ENCODE measurements around the gene SPATA9.
A peak's percentile ranks its signal among the peaks of the same experiment; 100 is the strongest.

The SPATA9 gene

DNA sequence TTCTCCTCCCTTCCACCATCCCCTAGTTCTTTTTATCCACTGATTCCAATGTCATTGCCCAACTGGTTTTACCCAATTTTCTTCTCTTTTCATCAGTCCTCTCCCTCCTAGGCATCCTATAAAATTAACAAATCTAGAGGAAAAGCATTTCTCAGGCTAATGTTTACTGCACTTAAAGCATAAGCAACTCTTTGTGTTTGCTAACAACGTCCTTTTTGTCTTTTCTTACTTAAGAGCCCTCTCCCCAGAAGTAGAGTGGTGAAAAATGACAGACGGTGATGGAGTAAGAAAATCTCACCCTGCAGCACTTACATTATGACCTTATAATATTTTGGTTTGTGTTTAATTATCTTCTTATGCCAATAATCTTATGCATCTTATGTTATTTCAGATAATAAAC, 1.6 kb upstream of the SPATA9 start:
- DNase-seq (ENCODE audit: low read depth in 2 of 2): no peak

DNA sequence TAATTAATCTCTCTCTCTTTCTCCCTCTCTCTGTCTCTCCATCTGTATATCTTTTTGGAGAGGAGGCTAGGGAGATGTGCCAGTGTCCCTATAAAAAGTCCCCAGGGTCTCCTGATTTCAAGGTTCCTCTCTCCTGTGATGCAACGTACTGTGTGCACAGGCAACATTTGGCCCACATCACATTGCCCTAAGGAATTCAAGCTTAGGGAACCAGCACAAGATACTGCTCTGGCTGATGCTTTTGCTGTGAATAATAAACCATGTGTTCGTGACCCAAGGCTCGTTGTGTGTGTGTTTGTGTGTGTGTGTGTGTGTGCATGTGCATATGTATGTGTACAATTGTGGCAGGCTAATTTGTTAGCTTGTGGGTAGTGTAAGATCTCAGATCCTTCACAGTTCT, 9.7 kb downstream of the SPATA9 start:
- DNase-seq (ENCODE audit: low read depth in 2 of 2): no peak

DNA sequence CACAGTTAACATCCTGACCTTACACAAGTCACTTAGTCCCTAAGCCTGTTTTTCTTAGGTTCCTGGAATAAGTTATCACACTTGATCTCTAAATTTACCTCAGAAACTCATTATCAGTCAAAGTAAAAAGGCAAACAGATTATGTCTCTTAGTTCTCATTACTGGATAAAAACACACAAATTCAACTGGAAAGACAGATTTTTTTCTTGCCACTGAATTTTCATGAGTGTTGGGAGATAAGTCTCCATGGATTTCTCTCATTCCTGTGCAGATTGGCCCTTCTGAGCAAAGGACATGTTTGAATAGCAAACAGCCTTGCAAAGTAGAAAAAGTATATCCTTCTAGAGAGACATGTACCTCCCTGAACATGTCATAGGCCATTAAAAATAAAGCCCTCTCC, 10.2 kb downstream of the SPATA9 start:
- DNase-seq (ENCODE audit: low read depth in 2 of 2): no peak

DNA sequence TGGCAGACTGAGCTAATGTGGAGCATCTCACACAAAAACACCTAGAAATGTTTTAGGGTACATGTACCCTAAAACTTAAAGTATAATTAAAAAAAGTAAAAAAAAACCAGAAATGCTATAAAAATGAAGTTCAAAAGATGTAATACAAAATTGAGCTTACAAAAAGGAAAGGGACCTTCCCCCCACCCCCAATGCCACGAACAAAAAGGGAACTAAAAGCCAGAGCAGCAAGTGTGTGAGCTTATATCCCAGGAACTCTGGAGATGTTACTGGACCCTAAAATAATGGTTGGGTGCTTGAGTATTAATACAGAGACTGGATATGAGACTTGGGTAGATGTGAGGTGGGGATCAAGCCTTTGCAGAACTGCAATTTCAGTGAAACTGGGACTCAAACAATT, 11.0 kb downstream of the SPATA9 start:
- no peak for DNase-seq (ENCODE audit: low read depth in 2 of 2)

GRCh38 chr5:95670568-95670967, 12.2 kb downstream of the SPATA9 start:
- DNase-seq (ENCODE audit: low read depth in 2 of 2): no peak

GRCh38 chr5:95669985-95670384, 12.8 kb downstream of the SPATA9 start:
- DNase-seq (ENCODE audit: low read depth in 2 of 2): no peak

GRCh38 chr5:95669540-95669939, 13.3 kb downstream of the SPATA9 start:
- no peak for DNase-seq (ENCODE audit: low read depth in 2 of 2)

- no peak for DNase-seq (ENCODE audit: low read depth in 2 of 2)
These were observed 14.1 kb downstream of the SPATA9 start for GRCh38 chr5:95668728-95669127.

- no peak for DNase-seq (ENCODE audit: low read depth in 2 of 2)
These were observed 14.6 kb downstream of the SPATA9 start for GRCh38 chr5:95668216-95668615.

- no peak for DNase-seq (ENCODE audit: low read depth in 2 of 2)
These were observed 15.1 kb downstream of the SPATA9 start for GRCh38 chr5:95667678-95668077.

DNA sequence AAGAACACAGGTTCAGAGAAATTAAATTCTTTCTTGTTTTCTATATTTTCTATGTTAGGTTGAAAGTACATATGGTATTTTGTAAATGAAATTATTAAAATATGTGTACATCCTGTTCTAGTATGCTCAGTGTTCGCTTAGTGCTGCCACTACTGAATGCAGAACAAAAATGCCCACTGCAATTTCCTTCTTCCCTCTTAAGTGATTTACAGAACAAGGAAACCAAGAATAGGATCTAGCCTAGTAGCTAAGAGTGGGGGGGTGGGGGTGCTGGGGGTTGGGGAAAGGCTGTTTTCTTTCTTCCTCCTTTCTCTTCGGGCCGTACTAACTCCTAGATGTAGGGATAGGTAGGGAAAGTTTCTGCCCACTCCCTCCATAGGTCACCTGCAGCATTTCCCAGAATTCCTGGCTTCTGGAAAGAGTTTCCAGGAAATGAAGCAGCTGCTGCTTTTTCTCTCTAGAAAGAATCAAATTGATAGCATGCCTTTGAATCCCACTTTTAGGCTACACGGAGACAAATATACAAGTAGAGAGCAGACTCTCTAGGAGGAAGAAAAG, 15.7 kb downstream of the SPATA9 start:
- DNase-seq (ENCODE audit: low read depth in 2 of 2): no peak

DNA sequence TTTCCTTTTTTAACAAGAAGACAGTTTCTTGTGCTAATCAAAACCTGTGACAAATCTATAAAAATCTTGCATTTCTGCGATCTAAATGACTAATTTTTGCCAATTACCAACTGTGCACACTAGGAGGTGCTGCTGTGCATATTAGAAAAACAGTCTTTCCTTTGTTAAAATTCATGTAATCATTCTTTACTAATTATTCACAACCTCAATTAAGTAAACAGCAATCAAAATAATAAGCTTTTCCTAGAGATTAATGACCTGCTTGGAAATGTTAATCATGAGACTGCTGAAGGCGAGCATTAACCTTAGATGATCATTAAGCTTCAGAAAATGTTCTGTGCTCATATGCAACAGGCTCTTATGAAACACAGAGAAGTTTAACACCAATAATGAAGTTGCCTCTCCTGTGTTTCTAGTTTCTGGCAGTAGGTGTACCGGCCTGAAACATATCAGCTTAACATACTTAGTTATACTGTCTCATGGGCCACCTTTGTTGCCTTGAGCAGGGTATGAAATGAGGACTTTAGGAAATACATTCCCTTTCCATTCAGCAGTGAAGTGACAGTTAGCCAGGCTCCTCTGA, 18.5 kb downstream of the SPATA9 start:
- no peak for DNase-seq (ENCODE audit: low read depth in 2 of 2)

DNA sequence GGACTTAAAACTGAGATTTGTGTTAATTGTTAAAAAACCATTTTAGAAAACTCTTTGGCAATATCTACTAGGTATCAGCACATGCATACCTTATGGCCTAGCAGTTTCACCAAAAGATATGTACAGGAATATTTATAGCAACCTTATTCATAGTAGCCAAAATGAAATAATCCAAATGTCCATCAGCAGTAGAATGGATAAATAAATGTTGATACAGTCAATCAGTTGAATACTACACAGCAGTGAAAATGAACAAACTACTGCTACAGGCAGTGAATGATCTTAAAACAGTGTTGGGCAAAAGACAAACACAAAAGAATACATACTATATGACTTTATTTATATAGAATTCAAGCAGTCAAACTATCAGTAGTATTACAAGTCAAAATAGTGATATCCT, 19.8 kb downstream of the SPATA9 start:
- no peak for DNase-seq (ENCODE audit: low read depth in 2 of 2)

DNA sequence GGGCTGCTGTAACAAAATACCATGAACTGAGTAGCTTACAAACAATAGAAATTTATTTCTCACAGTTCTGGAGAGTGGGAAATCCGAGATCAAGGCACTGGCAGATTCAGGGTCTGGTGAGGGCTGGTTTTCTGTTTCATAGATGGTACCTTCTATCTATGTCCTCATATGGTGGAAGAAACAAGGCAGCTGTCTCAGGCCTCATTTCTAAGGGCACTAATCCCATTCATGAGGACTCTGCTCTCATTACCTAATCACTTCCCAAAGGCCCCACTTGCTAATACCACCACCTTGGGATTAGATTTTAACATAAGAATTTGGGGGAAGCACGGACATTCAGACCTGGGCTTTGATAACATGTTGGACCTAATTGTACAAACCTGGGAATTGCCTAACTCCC, 22.7 kb downstream of the SPATA9 start:
- no peak for DNase-seq (ENCODE audit: low read depth in 2 of 2)

DNA sequence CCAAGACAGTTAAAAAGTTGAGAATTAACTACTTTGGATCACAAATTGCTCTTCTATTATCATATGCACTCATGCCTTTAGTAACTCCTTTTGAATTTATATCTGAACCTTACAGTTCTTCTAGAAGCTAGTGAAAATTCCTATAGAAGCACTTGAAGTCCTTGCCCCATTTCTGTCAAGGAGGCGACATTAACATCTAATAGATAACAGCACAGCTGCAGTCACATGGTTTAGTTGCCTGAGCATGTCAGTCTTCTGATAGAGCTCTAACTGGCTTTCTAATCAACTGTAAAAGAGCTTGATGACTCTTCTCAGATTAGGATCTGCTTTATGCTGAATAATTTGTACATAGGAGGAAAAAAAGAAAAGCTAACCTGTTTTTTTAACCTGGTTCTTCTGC, 27.2 kb downstream of the SPATA9 start:
- DNase-seq (ENCODE audit: low read depth in 2 of 2): no peak

DNA sequence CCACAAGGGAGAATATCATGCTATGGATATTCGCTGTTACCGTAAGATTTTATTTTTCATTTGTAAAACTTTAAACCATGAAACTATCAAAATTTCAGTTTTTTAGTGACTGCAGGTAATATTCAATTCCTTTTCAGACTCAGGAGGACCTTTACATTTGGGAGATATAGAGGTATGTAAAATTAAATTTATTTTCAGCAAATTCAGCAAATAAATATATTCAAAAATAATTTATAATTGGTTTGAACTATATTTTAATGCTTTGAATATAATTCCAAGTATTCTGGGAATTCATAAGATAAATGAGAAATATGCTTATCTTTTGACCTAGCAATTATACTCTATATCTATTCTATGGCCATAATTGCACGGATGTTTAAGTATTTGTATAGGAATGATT, 28.6 kb downstream of the SPATA9 start:
- no peak for DNase-seq (ENCODE audit: low read depth in 2 of 2)

- no peak for DNase-seq (ENCODE audit: low read depth in 2 of 2)
These were observed 29.9 kb downstream of the SPATA9 start for GRCh38 chr5:95652849-95653248.

GRCh38 chr5:95649842-95650620, 32.8 kb downstream of the SPATA9 start:
- DNase-seq (ENCODE audit: low read depth in 2 of 2): no peak

DNA sequence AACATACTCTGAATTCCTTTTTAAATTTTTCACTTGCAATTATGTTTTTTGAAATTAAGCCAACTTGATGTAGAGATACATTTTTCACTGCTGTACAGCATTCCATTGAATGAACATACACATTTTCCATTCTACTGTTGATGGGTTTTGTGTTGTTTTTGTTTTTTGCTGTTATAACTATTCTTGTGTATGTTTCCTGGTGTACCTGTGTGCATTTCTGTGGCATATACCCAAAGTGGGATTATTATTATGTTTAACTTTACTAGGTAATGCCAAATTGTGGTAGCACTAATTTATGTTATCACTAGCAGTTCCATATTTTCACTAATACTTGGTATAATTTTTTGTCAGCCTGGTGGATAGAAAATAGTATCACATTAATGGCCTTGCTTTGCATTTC, 33.5 kb downstream of the SPATA9 start:
- no peak for DNase-seq (ENCODE audit: low read depth in 2 of 2)

GRCh38 chr5:95647886-95648860, 34.6 kb downstream of the SPATA9 start:
- DNase-seq (ENCODE audit: low read depth in 2 of 2): no peak

GRCh38 chr5:95646569-95647431, 36.0 kb downstream of the SPATA9 start, which contains the start of gene RFESD:
TSS of gene RFESD (plus strand) at chr5:95646777. CDS start at chr5:95652272, 5,495 bp downstream.
- peak; percentile 81 to 86 for DNase-seq (ENCODE audit: low read depth in 2 of 2)

Data from stimulated activated CD4-positive, alpha-beta T cell treated with anti-CD3 and anti-CD28 coated beads, Interleukin-1b, Interleukin-23, amount 100 ng/mL, for 1 hour (primary cell).